ENCODE results near the gene ERCC3.

DNA sequence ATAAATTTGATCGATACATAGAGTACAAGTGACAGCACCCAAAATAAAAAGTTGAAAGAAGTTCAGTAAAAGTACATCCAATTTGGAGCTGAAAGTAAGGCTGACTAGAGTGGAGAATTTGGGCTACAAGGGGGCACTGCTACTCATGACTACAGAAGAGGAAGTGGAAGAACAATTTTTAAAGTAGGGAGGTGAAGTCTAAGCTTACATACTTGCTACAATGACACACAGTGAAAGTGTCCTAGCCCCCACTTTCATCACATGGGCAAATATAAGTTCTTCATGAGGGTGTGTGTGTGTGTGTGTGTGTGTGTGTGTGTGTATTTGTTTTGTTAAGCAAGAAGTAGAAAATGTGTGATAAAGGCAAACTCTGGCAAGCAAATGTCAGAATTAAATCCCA lies 48.2 kb upstream of the ERCC3 start:
- TF ChIP-seq, protein P1, sequence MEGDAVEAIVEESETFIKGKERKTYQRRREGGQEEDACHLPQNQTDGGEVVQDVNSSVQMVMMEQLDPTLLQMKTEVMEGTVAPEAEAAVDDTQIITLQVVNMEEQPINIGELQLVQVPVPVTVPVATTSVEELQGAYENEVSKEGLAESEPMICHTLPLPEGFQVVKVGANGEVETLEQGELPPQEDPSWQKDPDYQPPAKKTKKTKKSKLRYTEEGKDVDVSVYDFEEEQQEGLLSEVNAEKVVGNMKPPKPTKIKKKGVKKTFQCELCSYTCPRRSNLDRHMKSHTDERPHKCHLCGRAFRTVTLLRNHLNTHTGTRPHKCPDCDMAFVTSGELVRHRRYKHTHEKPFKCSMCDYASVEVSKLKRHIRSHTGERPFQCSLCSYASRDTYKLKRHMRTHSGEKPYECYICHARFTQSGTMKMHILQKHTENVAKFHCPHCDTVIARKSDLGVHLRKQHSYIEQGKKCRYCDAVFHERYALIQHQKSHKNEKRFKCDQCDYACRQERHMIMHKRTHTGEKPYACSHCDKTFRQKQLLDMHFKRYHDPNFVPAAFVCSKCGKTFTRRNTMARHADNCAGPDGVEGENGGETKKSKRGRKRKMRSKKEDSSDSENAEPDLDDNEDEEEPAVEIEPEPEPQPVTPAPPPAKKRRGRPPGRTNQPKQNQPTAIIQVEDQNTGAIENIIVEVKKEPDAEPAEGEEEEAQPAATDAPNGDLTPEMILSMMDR (conservative IDR thresholded peaks at IDR 0.05) = no peak
- no peak for TF ChIP-seq ZFX (IDR thresholded peaks at IDR 0.05)
